ENCODE results near the gene IGSF21. TPM values are rescaled to one million over a fixed set of nuclear protein-coding genes. Genes with fewer than 3 reads are reported as not detected.

Gene IGSF21
- polyA plus RNA-seq, 1 experiment: not detected

DNA sequence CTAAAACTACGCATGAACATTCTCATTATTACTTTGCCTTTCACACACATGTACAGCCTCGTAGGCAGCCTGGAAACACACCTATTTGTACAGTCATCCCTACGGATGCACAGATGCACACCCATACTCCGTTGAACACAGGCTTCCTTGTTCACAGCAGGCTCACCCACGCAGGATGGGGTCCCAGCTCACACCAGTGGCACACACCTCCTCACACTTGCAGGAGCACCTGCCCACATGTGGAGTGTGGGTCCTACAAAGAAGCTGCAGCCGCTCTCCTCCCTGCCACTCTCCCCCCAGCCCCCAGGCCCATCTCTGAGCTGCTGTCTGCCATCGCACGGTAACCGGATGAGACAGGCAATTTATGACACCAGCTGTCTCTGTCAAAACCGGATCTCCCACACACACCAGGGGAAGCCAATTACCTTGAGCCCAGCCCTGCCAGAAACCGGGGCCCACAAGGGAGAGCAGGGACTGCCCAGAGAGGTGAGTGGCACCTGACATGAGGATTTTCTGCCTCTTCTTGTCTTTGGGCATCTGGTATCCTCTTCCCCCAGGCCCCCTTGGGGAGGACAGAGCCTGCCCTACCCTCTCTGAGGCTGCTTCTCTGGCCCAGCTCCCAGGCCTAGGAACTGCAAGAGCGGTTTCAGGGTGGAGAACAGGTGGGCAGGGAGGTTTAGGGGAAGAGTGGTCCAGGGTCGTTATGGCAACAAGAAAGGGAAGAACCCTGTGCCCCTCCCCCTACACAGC, 175.4 kb downstream of the IGSF21 start:
- ChIA-PET CTCF (no interaction called here), POLR2A (no interaction called here)
- DNase-seq (ENCODE audit: low read depth, low spot score): no peak
- no peak overlapping the region for H3K27ac ChIP-seq (ENCODE audit: low read depth, low read length)
- no peak overlapping the region for H3K4me3 ChIP-seq (ENCODE audit: low read depth, low read length)
- peaks cover 19% of the 10 kb centered on the region for H3K9me3 ChIP-seq (ENCODE audit: control insufficient read depth, insufficient read depth, low read length)
- TF ChIP-seq, protein P1, sequence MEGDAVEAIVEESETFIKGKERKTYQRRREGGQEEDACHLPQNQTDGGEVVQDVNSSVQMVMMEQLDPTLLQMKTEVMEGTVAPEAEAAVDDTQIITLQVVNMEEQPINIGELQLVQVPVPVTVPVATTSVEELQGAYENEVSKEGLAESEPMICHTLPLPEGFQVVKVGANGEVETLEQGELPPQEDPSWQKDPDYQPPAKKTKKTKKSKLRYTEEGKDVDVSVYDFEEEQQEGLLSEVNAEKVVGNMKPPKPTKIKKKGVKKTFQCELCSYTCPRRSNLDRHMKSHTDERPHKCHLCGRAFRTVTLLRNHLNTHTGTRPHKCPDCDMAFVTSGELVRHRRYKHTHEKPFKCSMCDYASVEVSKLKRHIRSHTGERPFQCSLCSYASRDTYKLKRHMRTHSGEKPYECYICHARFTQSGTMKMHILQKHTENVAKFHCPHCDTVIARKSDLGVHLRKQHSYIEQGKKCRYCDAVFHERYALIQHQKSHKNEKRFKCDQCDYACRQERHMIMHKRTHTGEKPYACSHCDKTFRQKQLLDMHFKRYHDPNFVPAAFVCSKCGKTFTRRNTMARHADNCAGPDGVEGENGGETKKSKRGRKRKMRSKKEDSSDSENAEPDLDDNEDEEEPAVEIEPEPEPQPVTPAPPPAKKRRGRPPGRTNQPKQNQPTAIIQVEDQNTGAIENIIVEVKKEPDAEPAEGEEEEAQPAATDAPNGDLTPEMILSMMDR (IDR thresholded peaks at IDR 0.05; ENCODE audit: low read depth, low read length): no peak
- peaks cover 2% of the 10 kb centered on the region for H3K27me3 ChIP-seq (ENCODE audit: control insufficient read depth, insufficient read depth, low read length)

DNA sequence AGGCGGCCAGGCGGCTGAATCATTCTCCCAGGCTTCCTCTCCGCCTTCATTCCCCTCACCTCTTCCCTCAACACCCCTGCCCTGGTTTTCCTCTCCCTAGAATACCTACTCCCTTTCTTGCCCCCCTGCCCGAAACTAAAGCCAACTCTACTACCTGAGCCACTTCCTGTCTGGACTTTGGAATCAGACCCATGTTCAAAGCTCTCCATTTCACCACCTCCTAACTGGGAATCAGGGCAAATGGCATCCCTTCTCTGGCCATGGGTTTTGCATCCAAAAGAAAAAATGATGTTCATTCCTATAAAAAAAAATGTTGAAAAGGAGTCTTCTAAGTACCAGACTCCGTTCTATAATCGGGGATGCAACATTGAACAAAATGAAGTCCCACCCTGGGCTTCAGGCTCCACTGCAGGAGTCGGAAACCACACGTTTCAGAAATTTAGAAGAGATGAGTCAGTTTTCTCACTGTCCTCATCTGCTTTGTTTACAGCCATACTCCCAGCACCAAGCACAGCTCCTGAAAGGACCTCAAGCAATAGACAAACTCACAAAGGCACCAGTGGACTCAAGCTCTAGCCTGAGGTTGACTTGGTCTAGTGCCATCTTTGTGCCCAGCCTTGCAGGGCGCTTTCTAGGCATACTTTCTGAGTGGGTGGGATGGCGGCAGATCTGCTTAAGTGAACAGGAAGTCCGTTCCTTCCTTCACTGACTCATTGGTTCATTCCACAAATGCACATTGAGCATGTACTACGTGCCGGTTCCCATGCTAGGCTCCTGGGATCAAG, 176.2 kb downstream of the IGSF21 start:
- Histone ChIP-seq H3K4me3 (ENCODE audit: low read depth, low read length) (no peak overlapping the region), H3K27ac (ENCODE audit: low read depth, low read length) (no peak overlapping the region), H3K9me3 (ENCODE audit: control insufficient read depth, insufficient read depth, low read length) (peaks cover 19% of the 10 kb centered on the region), H3K27me3 (ENCODE audit: control insufficient read depth, insufficient read depth, low read length) (peaks cover 2% of the 10 kb centered on the region)
- CTCF ChIA-PET: no interaction called here
- no peak for DNase-seq (ENCODE audit: low read depth, low spot score)
- POLR2A ChIA-PET: no interaction called here
- TF ChIP-seq, protein P1 (IDR thresholded peaks at IDR 0.05; ENCODE audit: low read depth, low read length): no peak

DNA sequence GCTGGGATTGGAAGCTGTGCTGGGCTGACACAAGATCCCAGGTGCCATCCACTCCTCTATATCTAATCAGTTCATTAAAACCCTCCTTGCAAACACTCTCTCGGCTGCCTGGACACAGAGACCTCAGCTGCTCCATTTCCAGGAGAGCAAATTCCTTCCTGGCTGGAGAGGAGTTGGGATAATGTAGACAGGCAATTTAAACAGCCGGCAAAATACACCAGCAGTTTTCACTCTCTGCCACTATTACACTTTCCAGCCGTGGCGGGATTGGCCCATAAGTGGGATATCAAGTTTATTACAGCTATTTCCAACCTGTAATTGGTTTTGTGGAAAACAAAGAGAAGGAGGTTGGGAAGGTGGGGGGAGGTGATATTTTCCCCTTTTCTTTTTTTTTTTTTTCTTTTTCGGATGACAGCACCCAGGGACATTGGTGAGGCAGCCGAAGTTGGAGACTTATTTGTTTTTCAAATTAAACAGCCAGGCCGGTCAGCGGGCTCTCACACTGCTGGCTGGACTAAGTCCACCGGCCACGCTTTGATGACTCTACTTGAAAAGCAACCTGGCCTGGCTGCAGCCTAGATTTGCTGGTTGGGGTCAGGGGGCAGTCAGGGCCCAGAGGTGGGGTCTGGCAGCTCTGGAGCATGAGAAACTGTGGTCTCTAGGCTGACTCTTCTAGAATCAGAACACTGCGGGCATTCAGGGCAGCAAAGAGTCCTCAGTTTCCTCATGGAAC, 177.4 kb downstream of the IGSF21 start:
- DNase-seq (ENCODE audit: low read depth, low spot score): no peak
- TF ChIP-seq, protein P1 (IDR thresholded peaks at IDR 0.05; ENCODE audit: low read depth, low read length): no peak
- Histone ChIP-seq H3K27ac (ENCODE audit: low read depth, low read length) (no peak overlapping the region), H3K4me3 (ENCODE audit: low read depth, low read length) (no peak overlapping the region), H3K27me3 (ENCODE audit: control insufficient read depth, insufficient read depth, low read length) (peaks cover 2% of the 10 kb centered on the region), H3K9me3 (ENCODE audit: control insufficient read depth, insufficient read depth, low read length) (peaks cover 12% of the 10 kb centered on the region)
- ChIA-PET CTCF (no interaction called here), POLR2A (no interaction called here)

DNA sequence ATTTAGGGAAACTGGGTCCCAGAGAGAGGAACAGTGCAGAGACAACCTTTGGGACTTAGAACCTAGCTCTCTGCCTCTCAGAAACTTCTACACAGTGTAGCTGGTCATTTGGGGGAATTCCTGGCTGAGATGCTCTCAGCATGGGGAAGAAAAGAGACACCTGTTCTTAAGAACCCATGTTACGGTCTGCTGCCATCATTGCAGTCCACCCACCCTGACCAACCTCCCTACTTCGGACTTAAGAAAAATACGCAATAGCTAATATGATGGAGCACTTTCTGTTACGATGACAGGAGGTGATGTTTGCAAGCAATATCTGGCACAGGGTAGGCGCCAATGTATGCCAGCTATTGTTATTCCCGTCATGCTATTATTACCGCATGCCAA, 177.9 kb downstream of the IGSF21 start:
- Histone ChIP-seq H3K4me3 (ENCODE audit: low read depth, low read length) (no peak overlapping the region), H3K27me3 (ENCODE audit: control insufficient read depth, insufficient read depth, low read length) (peaks cover 2% of the 10 kb centered on the region), H3K9me3 (ENCODE audit: control insufficient read depth, insufficient read depth, low read length) (peaks cover 11% of the 10 kb centered on the region; the same call in 1 of the 2 replicates), H3K27ac (ENCODE audit: low read depth, low read length) (no peak overlapping the region)
- TF ChIP-seq, protein P1 (IDR thresholded peaks at IDR 0.05; ENCODE audit: low read depth, low read length): no peak
- CTCF ChIA-PET: no interaction called here
- no peak for DNase-seq (ENCODE audit: low read depth, low spot score)
- POLR2A ChIA-PET: no interaction called here
